Fibroblast of skin of right biceps (primary cell): ENCODE data around the gene FN1.
"Not testable (repeated sequence)": the region's sequence is repeated elsewhere in the genome, so short reads cannot be mapped to it uniquely, and the experiment has no call there.

ENCODE experiments used
- DNase-seq: peaks from one replicate; pipeline ENCODE4 v3.0.0-alpha.2; 2013

FN1 gene

GRCh38 chr2:215324811-215325210 lies 111.1 kb downstream of the FN1 start:
- no peak for DNase-seq

- DNase-seq = no peak
Measured at GRCh38 chr2:215320679-215321078, 115.2 kb downstream of the FN1 start.

- DNase-seq = no peak
Measured at GRCh38 chr2:215320102-215320501, 115.8 kb downstream of the FN1 start.

- no peak for DNase-seq
Measured at GRCh38 chr2:215319500-215319899, 116.4 kb downstream of the FN1 start.

GRCh38 chr2:215316336-215316735 lies 119.5 kb downstream of the FN1 start:
- no peak for DNase-seq

GRCh38 chr2:215315301-215315700 lies 120.6 kb downstream of the FN1 start:
- DNase-seq = no peak

GRCh38 chr2:215314896-215315295 lies 121.0 kb downstream of the FN1 start:
- DNase-seq = no peak

GRCh38 chr2:215313255-215313613 lies 122.6 kb downstream of the FN1 start:
- DNase-seq = no peak

- peak; percentile 93 for DNase-seq
Measured at GRCh38 chr2:215311625-215312396, 124.1 kb downstream of the FN1 start, which contains the start of gene ATIC. Gene ATIC (plus strand): TSS chr2:215312059. CDS start chr2:215312143, 84 bp downstream.

GRCh38 chr2:215311259-215311624 lies 124.6 kb downstream of the FN1 start:
- DNase-seq = not testable (repeated sequence)
